K562 (cell line): ENCODE data around the gene P2RY11. TPM values are rescaled to one million over a fixed set of nuclear protein-coding genes. Genes with fewer than 3 reads are reported as not detected.

Source experiments
- ATF7 ChIP-seq: fragments of 450-650 bp; IDR thresholded peaks from 2 replicates; pipeline ENCODE4 v1.7.1; 2014; ENCODE audit warnings: mild to moderate bottlenecking, moderate library complexity
- CBFA2T2 ChIP-seq: fragments of 450-650 bp; conservative IDR thresholded peaks from 2 replicates; pipeline ENCODE4 v1.6.1; 2017; ENCODE audit warnings: mild to moderate bottlenecking
- CUX1 ChIP-seq: fragments of 200-800 bp; sonication (Bioruptor generic); IDR thresholded peaks from 2 replicates; pipeline ENCODE4 v1.6.1; 2016; ENCODE audit warnings: missing genetic modification characterization, missing compliant biosample characterization
- FOXJ2 ChIP-seq: fragments of 200-800 bp; sonication (Bioruptor generic); IDR thresholded peaks from 2 replicates; pipeline ENCODE4 v1.6.1; 2016; ENCODE audit warnings: missing genetic modification characterization, missing compliant biosample characterization
- HES1 ChIP-seq: fragments of 450-650 bp; IDR thresholded peaks from 2 replicates; pipeline ENCODE4 v1.6.1; 2016; ENCODE audit warnings: low read depth, mild to moderate bottlenecking, moderate library complexity
- HMBOX1 ChIP-seq: sonication (generic); IDR thresholded peaks from 2 replicates; pipeline ENCODE4 v1.6.1; 2016
- ILK ChIP-seq: fragments of 450-650 bp; IDR thresholded peaks from 2 replicates; pipeline ENCODE4 v1.6.1; 2016; ENCODE audit warnings: missing genetic modification characterization, low read depth, mild to moderate bottlenecking, missing compliant biosample characterization, moderate library complexity, borderline replicate concordance
- KLF6 ChIP-seq: fragments of 250-450 bp; sonication (Bioruptor Pico); IDR thresholded peaks from 2 replicates; pipeline ENCODE4 v1.4.0; 2020; ENCODE audit warnings: mild to moderate bottlenecking, moderate library complexity, borderline replicate concordance
- RB1 ChIP-seq: fragments of 450-650 bp; IDR thresholded peaks from 2 replicates; pipeline ENCODE4 v1.6.1; 2017; ENCODE audit warnings: low read depth, mild to moderate bottlenecking
- RREB1 ChIP-seq: fragments of 250-450 bp; sonication (Bioruptor Pico); IDR thresholded peaks from 2 replicates; pipeline ENCODE4 v1.4.0; 2020
- SMC3 ChIP-seq: conservative IDR thresholded peaks from 2 replicates; pipeline ENCODE4 v1.6.1; 2011; ENCODE audit warnings: low read depth, low read length, improper control_type of control experiment; ENCODE audit not compliant: insufficient read depth
- TFAM ChIP-seq: fragments of 250-450 bp; sonication (Bioruptor Pico); conservative IDR thresholded peaks from 2 replicates; pipeline ENCODE4 v1.5.0; 2021; ENCODE audit warnings: mild to moderate bottlenecking, moderate library complexity
- ZBTB5 ChIP-seq: fragments of 450-650 bp; IDR thresholded peaks from 2 replicates; pipeline ENCODE4 v1.6.1; 2017; ENCODE audit warnings: antibody characterized with exemption
- ZEB2 ChIP-seq: fragments of 450-650 bp; IDR thresholded peaks from 2 replicates; pipeline ENCODE4 v1.6.1; 2016
- polyA plus RNA-seq, 8 experiments: library from polyadenylated mRNA; depleted of rRNA in 4 of 8; stranded (reverse) in 5 of 8; unstranded in 3 of 8; fragments of >200 nt; fragmentation: Nextera tagmentation in 2 of 8; fragmentation: Illumina TruSeq in 1 of 8; extraction: Ambion mirVana in 2 of 8; extraction: Trizol in 1 of 8; gene quantifications; 2 replicates each; pipeline versions ENCODE4 v1.2.1 to v1.2.3, GENCODE V29; 2011 to 2014; ENCODE audit warnings: inconsistent platforms in 1 of 8, missing spikeins in 1 of 8
- total RNA-seq, 7 experiments: library from RNA; depleted of rRNA in 6 of 7; stranded (reverse); fragments of >200 nt in 6 of 7; fragmentation: Illumina TruSeq in 2 of 7; extraction: Trizol in 2 of 7; gene quantifications; 2 replicates each; pipeline versions ENCODE4 v1.2.1 to v1.2.3, GENCODE V29; 2011 to 2021; ENCODE audit warnings: low replicate concordance in 1 of 7

P2RY11 gene
- total and polyA plus RNA-seq, 9 of the 15 experiments (the other 6 are each of a cell fraction or from before 2014, with no cell fraction given): 0.03 to 10.1 (median 1.5) TPM

- TF ChIP-seq ZBTB5 (no peak), SMC3 (peak; percentile 40; the same call in 1 of the 2 replicates), RB1 (no peak), ZEB2 (0 out of 2 replicates have a peak, but pooled peaks have one; percentile 17), HES1 (no peak), CUX1 (CRISPR knock-in tag) (no peak), CBFA2T2 (peak; percentile 51), TFAM (CRISPR knock-in tag) (no peak), ILK (tag) (no peak), ATF7 (peak; percentile 37; the same call in 1 of the 2 replicates), HMBOX1 (no peak), KLF6 (CRISPR knock-in tag) (no peak), FOXJ2 (tag) (no peak), RREB1 (no peak)
These were observed 37.3 kb upstream of the P2RY11 start (continued) for GRCh38 chr19:10074153-10074552.
